ENCODE data around the gene SLC12A5.

GRCh38 chr20:46035253-46035652, 6.2 kb downstream of the SLC12A5 start:
- TF ChIP-seq POLR2A (IDR thresholded peaks at IDR 0.05) (no peak), CTCF (IDR thresholded peaks at IDR 0.05) (no peak), POLR2AphosphoS5 (IDR thresholded peaks at IDR 0.05) (no peak), EP300 (IDR thresholded peaks at IDR 0.05) (no peak)
